ENCODE measurements around the gene ADGRF4.

The ADGRF4 gene

DNA sequence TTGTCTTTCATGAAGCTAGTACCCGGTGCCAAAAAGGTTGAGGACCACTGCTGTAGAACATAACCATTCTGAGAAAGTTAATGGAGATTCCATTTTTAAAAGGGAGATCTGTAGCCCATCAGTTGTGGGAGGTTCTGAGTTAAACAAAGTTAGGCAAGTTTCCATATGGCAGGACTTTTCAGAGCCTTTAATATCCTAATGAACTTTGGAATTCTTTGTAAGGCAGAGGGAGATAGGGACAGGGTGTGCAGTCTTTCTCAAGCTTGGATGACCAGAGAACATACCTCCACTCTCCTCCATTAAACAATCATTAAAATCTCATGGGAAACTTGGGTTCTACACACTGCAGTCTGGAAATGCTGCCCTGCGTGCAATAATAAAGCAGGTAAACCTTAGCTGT, 14.8 kb downstream of the ADGRF4 start:
- no peak for DNase-seq
- no peaks in the 10 kb centered on the region for H3K36me3 ChIP-seq (ENCODE audit: insufficient read depth, low read length)
- ATAC-seq (ENCODE audit: insufficient read depth, low read depth), result no peak

DNA sequence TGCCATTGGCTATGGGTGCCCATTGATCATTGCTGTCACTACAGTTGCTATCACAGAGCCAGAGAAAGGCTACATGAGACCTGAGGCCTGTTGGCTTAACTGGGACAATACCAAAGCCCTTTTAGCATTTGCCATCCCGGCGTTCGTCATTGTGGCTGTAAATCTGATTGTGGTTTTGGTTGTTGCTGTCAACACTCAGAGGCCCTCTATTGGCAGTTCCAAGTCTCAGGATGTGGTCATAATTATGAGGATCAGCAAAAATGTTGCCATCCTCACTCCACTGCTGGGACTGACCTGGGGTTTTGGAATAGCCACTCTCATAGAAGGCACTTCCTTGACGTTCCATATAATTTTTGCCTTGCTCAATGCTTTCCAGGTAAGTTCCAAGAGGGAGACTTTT, 16.4 kb downstream of the ADGRF4 start:
- no peak overlapping the region for H3K4me3 ChIP-seq (ENCODE audit: low read depth in 1 of 2, low read length in 2 of 2)
- DNase-seq (no peak), ATAC-seq (ENCODE audit: insufficient read depth, low read depth) (no peak)
- H3K27me3 ChIP-seq (ENCODE audit: insufficient read depth, low read length, poor library complexity), result no peaks in the 10 kb centered on the region
- no peak overlapping the region for H3K9ac ChIP-seq (ENCODE audit: low read depth, low read length)
- H2AFZ ChIP-seq (ENCODE audit: low read depth, low read length), result no peak overlapping the region
- TF ChIP-seq, protein P1, sequence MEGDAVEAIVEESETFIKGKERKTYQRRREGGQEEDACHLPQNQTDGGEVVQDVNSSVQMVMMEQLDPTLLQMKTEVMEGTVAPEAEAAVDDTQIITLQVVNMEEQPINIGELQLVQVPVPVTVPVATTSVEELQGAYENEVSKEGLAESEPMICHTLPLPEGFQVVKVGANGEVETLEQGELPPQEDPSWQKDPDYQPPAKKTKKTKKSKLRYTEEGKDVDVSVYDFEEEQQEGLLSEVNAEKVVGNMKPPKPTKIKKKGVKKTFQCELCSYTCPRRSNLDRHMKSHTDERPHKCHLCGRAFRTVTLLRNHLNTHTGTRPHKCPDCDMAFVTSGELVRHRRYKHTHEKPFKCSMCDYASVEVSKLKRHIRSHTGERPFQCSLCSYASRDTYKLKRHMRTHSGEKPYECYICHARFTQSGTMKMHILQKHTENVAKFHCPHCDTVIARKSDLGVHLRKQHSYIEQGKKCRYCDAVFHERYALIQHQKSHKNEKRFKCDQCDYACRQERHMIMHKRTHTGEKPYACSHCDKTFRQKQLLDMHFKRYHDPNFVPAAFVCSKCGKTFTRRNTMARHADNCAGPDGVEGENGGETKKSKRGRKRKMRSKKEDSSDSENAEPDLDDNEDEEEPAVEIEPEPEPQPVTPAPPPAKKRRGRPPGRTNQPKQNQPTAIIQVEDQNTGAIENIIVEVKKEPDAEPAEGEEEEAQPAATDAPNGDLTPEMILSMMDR (IDR thresholded peaks at IDR 0.05; ENCODE audit: borderline replicate concordance, extremely low read depth, low read length, poor library complexity, severe bottlenecking), result no peak
- no peak for TF ChIP-seq EZH2 (IDR thresholded peaks at IDR 0.05; ENCODE audit: borderline replicate concordance, low read depth, low read length, severe bottlenecking)
- no peak overlapping the region for H3K4me2 ChIP-seq (ENCODE audit: insufficient read depth, low read length)
- no peaks in the 10 kb centered on the region for H3K36me3 ChIP-seq (ENCODE audit: insufficient read depth, low read length)
- no peaks in the 10 kb centered on the region for H4K20me1 ChIP-seq (ENCODE audit: insufficient read depth, low read length)
- H3K9me3 ChIP-seq (ENCODE audit: insufficient read depth, low read length, severe bottlenecking), result no peaks in the 10 kb centered on the region
- no peak overlapping the region for H3K27ac ChIP-seq (ENCODE audit: low read length)
- no peaks in the 10 kb centered on the region for H3K79me2 ChIP-seq (ENCODE audit: insufficient read depth, low read length)
- no peaks in the 10 kb centered on the region for H3K4me1 ChIP-seq (ENCODE audit: insufficient read depth, low read length)

More for the DNA sequence above, 14.8 kb downstream of the ADGRF4 start:
- TF ChIP-seq, protein P1 (IDR thresholded peaks at IDR 0.05; ENCODE audit: borderline replicate concordance, extremely low read depth, low read length, poor library complexity, severe bottlenecking), result no peak
- TF ChIP-seq EZH2 (IDR thresholded peaks at IDR 0.05; ENCODE audit: borderline replicate concordance, low read depth, low read length, severe bottlenecking), result no peak
- Histone ChIP-seq H2AFZ (ENCODE audit: low read depth, low read length) (no peak overlapping the region), H3K9me3 (ENCODE audit: insufficient read depth, low read length, severe bottlenecking) (no peaks in the 10 kb centered on the region), H3K27me3 (ENCODE audit: insufficient read depth, low read length, poor library complexity) (no peaks in the 10 kb centered on the region), H4K20me1 (ENCODE audit: insufficient read depth, low read length) (no peaks in the 10 kb centered on the region), H3K4me3 (ENCODE audit: low read depth in 1 of 2, low read length in 2 of 2) (no peak overlapping the region), H3K9ac (ENCODE audit: low read depth, low read length) (no peak overlapping the region), H3K4me2 (ENCODE audit: insufficient read depth, low read length) (no peak overlapping the region), H3K4me1 (ENCODE audit: insufficient read depth, low read length) (no peaks in the 10 kb centered on the region), H3K27ac (ENCODE audit: low read length) (no peak overlapping the region), H3K79me2 (ENCODE audit: insufficient read depth, low read length) (no peaks in the 10 kb centered on the region)

DNA sequence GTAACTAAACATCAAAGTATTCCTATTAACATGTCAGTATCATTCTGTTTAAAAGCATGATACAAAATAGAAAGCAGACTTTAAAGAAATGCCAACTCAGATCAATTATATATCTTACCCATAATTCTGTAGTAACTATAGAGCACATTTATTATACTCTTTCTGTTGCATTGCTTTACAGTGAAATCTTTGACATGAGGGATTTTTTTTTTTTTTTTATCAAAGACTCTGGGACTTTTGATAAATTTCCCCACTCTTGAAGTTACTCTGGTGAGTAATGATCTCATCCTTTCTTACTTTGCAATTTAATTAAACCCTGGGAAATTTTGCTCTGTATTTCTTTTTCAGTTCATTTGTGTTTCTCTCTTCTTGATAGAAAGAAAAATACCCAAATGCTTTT, 17.4 kb downstream of the ADGRF4 start:
- H3K4me3 ChIP-seq (ENCODE audit: low read depth in 1 of 2, low read length in 2 of 2), result no peak overlapping the region
- H3K36me3 ChIP-seq (ENCODE audit: insufficient read depth, low read length), result no peaks in the 10 kb centered on the region
- no peaks in the 10 kb centered on the region for H3K27me3 ChIP-seq (ENCODE audit: insufficient read depth, low read length, poor library complexity)
- TF ChIP-seq EZH2 (IDR thresholded peaks at IDR 0.05; ENCODE audit: borderline replicate concordance, low read depth, low read length, severe bottlenecking), result no peak
- TF ChIP-seq, protein P1 (IDR thresholded peaks at IDR 0.05; ENCODE audit: borderline replicate concordance, extremely low read depth, low read length, poor library complexity, severe bottlenecking), result no peak
- H3K27ac ChIP-seq (ENCODE audit: low read length), result no peak overlapping the region
- DNase-seq (no peak), ATAC-seq (ENCODE audit: insufficient read depth, low read depth) (no peak)
- no peaks in the 10 kb centered on the region for H4K20me1 ChIP-seq (ENCODE audit: insufficient read depth, low read length)
- no peaks in the 10 kb centered on the region for H3K4me1 ChIP-seq (ENCODE audit: insufficient read depth, low read length)
- H3K79me2 ChIP-seq (ENCODE audit: insufficient read depth, low read length), result no peaks in the 10 kb centered on the region
- no peak overlapping the region for H3K4me2 ChIP-seq (ENCODE audit: insufficient read depth, low read length)
- no peak overlapping the region for H3K9ac ChIP-seq (ENCODE audit: low read depth, low read length)
- H3K9me3 ChIP-seq (ENCODE audit: insufficient read depth, low read length, severe bottlenecking), result no peaks in the 10 kb centered on the region
- H2AFZ ChIP-seq (ENCODE audit: low read depth, low read length), result no peak overlapping the region

DNA sequence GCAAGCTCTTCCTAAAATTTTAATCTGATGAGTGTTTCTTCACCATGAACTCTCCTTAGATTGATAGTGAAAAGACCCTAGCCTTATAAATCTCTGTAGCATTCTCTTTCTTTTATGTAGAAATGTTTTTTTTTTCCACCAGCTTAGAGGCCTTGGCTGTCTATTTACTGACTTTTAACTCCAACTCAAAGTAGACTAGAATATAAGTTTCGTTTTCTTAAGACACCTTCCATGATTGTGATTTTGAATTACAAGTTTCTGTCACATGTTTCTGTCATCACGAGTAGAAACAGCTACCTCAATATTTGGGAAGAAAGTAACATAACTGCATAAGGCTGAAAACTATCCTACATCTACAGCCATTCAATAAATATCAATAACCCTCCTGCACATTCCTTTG, 17.8 kb downstream of the ADGRF4 start:
- no peaks in the 10 kb centered on the region for H4K20me1 ChIP-seq (ENCODE audit: insufficient read depth, low read length)
- no peak for TF ChIP-seq EZH2 (IDR thresholded peaks at IDR 0.05; ENCODE audit: borderline replicate concordance, low read depth, low read length, severe bottlenecking)
- TF ChIP-seq, protein P1 (IDR thresholded peaks at IDR 0.05; ENCODE audit: borderline replicate concordance, extremely low read depth, low read length, poor library complexity, severe bottlenecking), result no peak

More for the DNA sequence above, 17.8 kb downstream of the ADGRF4 start:
- DNase-seq (no peak), ATAC-seq (ENCODE audit: insufficient read depth, low read depth) (no peak)
- no peak overlapping the region for H3K4me3 ChIP-seq (ENCODE audit: low read depth in 1 of 2, low read length in 2 of 2)
- no peak overlapping the region for H3K4me2 ChIP-seq (ENCODE audit: insufficient read depth, low read length)
- no peak overlapping the region for H3K27ac ChIP-seq (ENCODE audit: low read length)
- no peaks in the 10 kb centered on the region for H3K9me3 ChIP-seq (ENCODE audit: insufficient read depth, low read length, severe bottlenecking)
- no peaks in the 10 kb centered on the region for H3K36me3 ChIP-seq (ENCODE audit: insufficient read depth, low read length)
- no peak overlapping the region for H3K9ac ChIP-seq (ENCODE audit: low read depth, low read length)
- no peak overlapping the region for H2AFZ ChIP-seq (ENCODE audit: low read depth, low read length)
- no peaks in the 10 kb centered on the region for H3K79me2 ChIP-seq (ENCODE audit: insufficient read depth, low read length)
- H3K27me3 ChIP-seq (ENCODE audit: insufficient read depth, low read length, poor library complexity), result no peaks in the 10 kb centered on the region
- H3K4me1 ChIP-seq (ENCODE audit: insufficient read depth, low read length), result no peaks in the 10 kb centered on the region
